HG03095 (cell line): ENCODE measurements around the gene ST8SIA1.

Experiments used
- ATAC-seq: cut with Tn5 transposase; IDR thresholded peaks from one replicate; pipeline ENCODE4 v1.9.1; 2021; ENCODE audit warnings: moderate library complexity; ENCODE audit not compliant: unreplicated experiment

The ST8SIA1 gene

GRCh38 chr12:22284871-22285270 is 49.6 kb downstream of the ST8SIA1 start:
- ATAC-seq = no peak

GRCh38 chr12:22283508-22283907 is 51.0 kb downstream of the ST8SIA1 start:
- no peak for ATAC-seq

- ATAC-seq = no peak
Measured at GRCh38 chr12:22283006-22283506, 51.5 kb downstream of the ST8SIA1 start.

GRCh38 chr12:22282283-22282682 is 52.2 kb downstream of the ST8SIA1 start:
- ATAC-seq = no peak

GRCh38 chr12:22276867-22277266 is 57.6 kb downstream of the ST8SIA1 start:
- ATAC-seq = no peak

- ATAC-seq = no peak
Measured at GRCh38 chr12:22276313-22276712, 58.2 kb downstream of the ST8SIA1 start.

- ATAC-seq = no peak
Measured at GRCh38 chr12:22275843-22276242, 58.7 kb downstream of the ST8SIA1 start.

- ATAC-seq = no peak
Measured at GRCh38 chr12:22272335-22273151, 62.0 kb downstream of the ST8SIA1 start.

- ATAC-seq = no peak
Measured at GRCh38 chr12:22271023-22271422, 63.5 kb downstream of the ST8SIA1 start.

GRCh38 chr12:22268973-22269372 is 65.5 kb downstream of the ST8SIA1 start:
- ATAC-seq = no peak

- ATAC-seq = no peak
Measured at GRCh38 chr12:22268406-22268805, 66.1 kb downstream of the ST8SIA1 start.

- no peak for ATAC-seq
Measured at GRCh38 chr12:22266101-22266500, 68.4 kb downstream of the ST8SIA1 start.

- no peak for ATAC-seq
Measured at GRCh38 chr12:22264380-22264779, 70.1 kb downstream of the ST8SIA1 start.

- ATAC-seq = no peak
Measured at GRCh38 chr12:22262309-22262708, 72.2 kb downstream of the ST8SIA1 start.

GRCh38 chr12:22257100-22257499 is 77.4 kb downstream of the ST8SIA1 start:
- no peak for ATAC-seq

GRCh38 chr12:22256605-22257004 is 77.9 kb downstream of the ST8SIA1 start:
- ATAC-seq = no peak

GRCh38 chr12:22256041-22256441 is 78.5 kb downstream of the ST8SIA1 start:
- ATAC-seq = no peak

- no peak for ATAC-seq
Measured at GRCh38 chr12:22255097-22255496, 79.4 kb downstream of the ST8SIA1 start.

GRCh38 chr12:22254478-22254877 is 80.0 kb downstream of the ST8SIA1 start:
- ATAC-seq = no peak

- ATAC-seq = no peak
Measured at GRCh38 chr12:22252057-22252456, 82.5 kb downstream of the ST8SIA1 start.

GRCh38 chr12:22250762-22251161 is 83.7 kb downstream of the ST8SIA1 start:
- no peak for ATAC-seq

GRCh38 chr12:22248571-22249115 is 85.9 kb downstream of the ST8SIA1 start:
- ATAC-seq = no peak
